Measurements from ENCODE around the gene MYOT.

The MYOT gene

DNA sequence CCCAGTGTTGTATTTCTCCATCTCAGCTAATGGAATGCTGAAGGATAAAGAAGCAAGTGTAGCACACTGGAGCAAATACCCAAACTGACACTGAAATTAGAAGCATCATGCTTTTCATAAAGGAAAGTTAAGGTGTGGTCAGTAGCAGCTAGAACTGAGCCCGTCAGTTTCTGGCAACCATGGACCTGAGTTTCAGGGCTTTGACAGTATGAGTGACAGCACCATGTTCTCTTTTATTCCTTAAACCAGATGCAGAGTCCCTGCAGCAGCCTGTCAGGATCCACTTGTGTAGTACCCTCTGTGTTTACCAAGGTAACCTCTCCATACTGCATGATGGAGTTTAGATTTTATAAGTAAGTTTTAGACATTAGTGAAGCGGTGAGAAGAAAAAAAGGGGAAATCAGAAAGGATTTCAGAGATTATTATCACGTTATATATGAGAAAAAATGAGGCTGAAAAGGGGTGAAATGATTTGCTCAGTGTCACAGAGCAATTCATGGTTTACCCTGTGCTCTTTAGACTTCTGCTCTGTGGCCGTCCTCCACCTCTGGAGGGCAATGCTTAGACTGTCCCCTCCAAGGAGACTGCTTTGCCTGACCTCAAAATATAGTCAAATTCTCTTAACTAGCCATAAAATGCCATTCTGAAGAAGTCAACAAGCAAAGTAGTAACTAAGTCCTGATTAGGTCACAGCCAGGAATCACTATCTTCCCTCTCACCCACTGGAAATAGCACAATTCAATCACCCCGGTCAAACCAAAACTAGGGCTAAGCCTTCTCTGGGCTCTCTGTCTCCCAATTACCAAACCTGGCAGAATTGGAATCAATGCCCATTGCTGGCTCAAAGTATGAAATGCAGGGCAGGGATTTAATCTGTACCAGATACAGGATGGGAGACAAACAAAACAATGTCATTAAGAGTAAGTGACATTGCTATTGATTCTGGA, 10.5 kb upstream of the MYOT start:
- Histone ChIP-seq H4K20me1 (ENCODE audit: control insufficient read depth, insufficient read depth, low read depth, low read length) (no peaks in the 10 kb centered on the region), H3K27ac (ENCODE audit: low read depth, low read length) (no peak overlapping the region), H3F3A (ENCODE audit: control insufficient read depth, insufficient read depth) (peaks cover 8% of the 10 kb centered on the region; the same call in 1 of the 2 replicates), H3K4me1 (ENCODE audit: control insufficient read depth, low read length) (peaks cover 34% of the 10 kb centered on the region), H3K4me2 (ENCODE audit: low read length) (peak overlapping the region; percentile 70), H3K36me3 (ENCODE audit: control insufficient read depth, low read length) (no peaks in the 10 kb centered on the region), H3K27me3 (ENCODE audit: control insufficient read depth, low read length) (no peaks in the 10 kb centered on the region), H3K79me2 (ENCODE audit: control insufficient read depth, low read length) (no peaks in the 10 kb centered on the region), H3K9me2 (replicated peaks; ENCODE audit: control insufficient read depth, low read length) (no peaks in the 10 kb centered on the region), H3K4me3 (ENCODE audit: low read length) (peak overlapping the region; percentile 40), H3K9me3 (ENCODE audit: control insufficient read depth, insufficient read depth, low read length) (no peaks in the 10 kb centered on the region)
- no peak for TF ChIP-seq EZH2phosphoT487 (IDR thresholded peaks at IDR 0.05; ENCODE audit: borderline replicate concordance, low read length)
- TF ChIP-seq, protein P1, sequence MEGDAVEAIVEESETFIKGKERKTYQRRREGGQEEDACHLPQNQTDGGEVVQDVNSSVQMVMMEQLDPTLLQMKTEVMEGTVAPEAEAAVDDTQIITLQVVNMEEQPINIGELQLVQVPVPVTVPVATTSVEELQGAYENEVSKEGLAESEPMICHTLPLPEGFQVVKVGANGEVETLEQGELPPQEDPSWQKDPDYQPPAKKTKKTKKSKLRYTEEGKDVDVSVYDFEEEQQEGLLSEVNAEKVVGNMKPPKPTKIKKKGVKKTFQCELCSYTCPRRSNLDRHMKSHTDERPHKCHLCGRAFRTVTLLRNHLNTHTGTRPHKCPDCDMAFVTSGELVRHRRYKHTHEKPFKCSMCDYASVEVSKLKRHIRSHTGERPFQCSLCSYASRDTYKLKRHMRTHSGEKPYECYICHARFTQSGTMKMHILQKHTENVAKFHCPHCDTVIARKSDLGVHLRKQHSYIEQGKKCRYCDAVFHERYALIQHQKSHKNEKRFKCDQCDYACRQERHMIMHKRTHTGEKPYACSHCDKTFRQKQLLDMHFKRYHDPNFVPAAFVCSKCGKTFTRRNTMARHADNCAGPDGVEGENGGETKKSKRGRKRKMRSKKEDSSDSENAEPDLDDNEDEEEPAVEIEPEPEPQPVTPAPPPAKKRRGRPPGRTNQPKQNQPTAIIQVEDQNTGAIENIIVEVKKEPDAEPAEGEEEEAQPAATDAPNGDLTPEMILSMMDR (IDR thresholded peaks at IDR 0.05; ENCODE audit: low read depth, low read length, poor library complexity, severe bottlenecking), result no peak

DNA sequence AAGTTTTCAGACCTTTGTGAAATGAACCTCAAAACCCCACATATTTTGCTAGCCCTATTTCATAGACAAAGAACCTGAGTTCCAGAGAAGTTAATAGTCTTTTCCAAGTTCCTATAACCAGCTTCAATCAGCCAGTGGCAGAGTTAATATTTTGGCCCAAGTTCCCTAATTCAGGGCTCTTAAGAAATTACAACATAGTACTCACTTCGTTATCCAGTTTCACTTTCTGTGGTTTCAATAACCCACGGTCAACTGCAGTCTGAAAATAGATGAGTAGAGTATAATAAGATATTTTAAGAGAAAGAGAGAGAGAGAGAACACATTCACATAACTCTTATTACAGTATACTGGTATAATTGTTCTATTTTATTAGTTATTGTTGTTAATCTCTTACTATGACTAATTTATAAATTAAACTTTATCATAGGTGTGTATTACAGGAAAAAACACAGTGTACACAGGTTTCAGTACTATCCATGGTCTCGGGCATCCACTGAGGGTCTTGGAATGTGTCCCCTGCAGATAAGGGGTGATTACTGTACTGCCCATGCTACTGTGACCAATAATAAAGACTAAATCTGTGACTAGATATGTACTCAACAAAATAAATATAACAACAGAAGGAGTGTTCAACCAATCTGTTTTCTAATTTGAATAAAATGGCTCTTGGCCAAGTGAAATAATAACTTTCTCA, 9.3 kb upstream of the MYOT start:
- Histone ChIP-seq H3K36me3 (ENCODE audit: control insufficient read depth, low read length) (no peaks in the 10 kb centered on the region), H3K27me3 (ENCODE audit: control insufficient read depth, low read length) (no peaks in the 10 kb centered on the region), H3K79me2 (ENCODE audit: control insufficient read depth, low read length) (no peaks in the 10 kb centered on the region), H3F3A (ENCODE audit: control insufficient read depth, insufficient read depth) (peaks cover 8% of the 10 kb centered on the region; the same call in 1 of the 2 replicates), H3K9me3 (ENCODE audit: control insufficient read depth, insufficient read depth, low read length) (no peaks in the 10 kb centered on the region), H4K20me1 (ENCODE audit: control insufficient read depth, insufficient read depth, low read depth, low read length) (no peaks in the 10 kb centered on the region), H3K27ac (ENCODE audit: low read depth, low read length) (peak overlapping the region; percentile 10; the same call in 1 of the 2 replicates), H3K4me2 (ENCODE audit: low read length) (peak overlapping the region; percentile 70), H3K4me1 (ENCODE audit: control insufficient read depth, low read length) (peaks cover 35% of the 10 kb centered on the region), H3K4me3 (ENCODE audit: low read length) (peak overlapping the region; percentile 40), H3K9me2 (replicated peaks; ENCODE audit: control insufficient read depth, low read length) (no peaks in the 10 kb centered on the region)
- TF ChIP-seq, protein P1 (IDR thresholded peaks at IDR 0.05; ENCODE audit: low read depth, low read length, poor library complexity, severe bottlenecking), result no peak
- TF ChIP-seq EZH2phosphoT487 (IDR thresholded peaks at IDR 0.05; ENCODE audit: borderline replicate concordance, low read length), result no peak

DNA sequence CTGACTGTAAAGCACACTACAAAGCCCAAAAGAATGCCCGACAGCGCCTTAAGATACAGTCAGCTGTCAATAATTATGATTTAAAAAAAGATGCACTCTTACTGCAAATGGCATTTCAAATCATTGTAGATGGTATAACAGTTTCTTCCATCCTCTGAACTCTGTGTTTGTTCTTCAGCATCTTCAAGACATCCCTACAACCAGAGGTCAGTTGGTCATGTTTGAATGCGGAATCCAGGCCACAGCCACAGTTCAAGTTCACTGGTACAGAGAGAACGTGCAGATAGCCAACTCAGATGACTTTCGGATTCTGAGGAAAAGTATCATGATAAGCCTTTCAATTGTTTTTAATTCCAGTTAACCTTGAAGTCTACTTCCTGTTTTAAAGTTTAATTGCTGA, 8.7 kb upstream of the MYOT start:
- peak overlapping the region; percentile 40 for H3K4me3 ChIP-seq (ENCODE audit: low read length)
- no peaks in the 10 kb centered on the region for H3K9me3 ChIP-seq (ENCODE audit: control insufficient read depth, insufficient read depth, low read length)
- H3K9me2 ChIP-seq (replicated peaks; ENCODE audit: control insufficient read depth, low read length), result no peaks in the 10 kb centered on the region
- peaks cover 35% of the 10 kb centered on the region for H3K4me1 ChIP-seq (ENCODE audit: control insufficient read depth, low read length)
- no peak for TF ChIP-seq EZH2phosphoT487 (IDR thresholded peaks at IDR 0.05; ENCODE audit: borderline replicate concordance, low read length)
- TF ChIP-seq, protein P1 (IDR thresholded peaks at IDR 0.05; ENCODE audit: low read depth, low read length, poor library complexity, severe bottlenecking), result no peak
- peak overlapping the region; percentile 70 for H3K4me2 ChIP-seq (ENCODE audit: low read length)
- H3F3A ChIP-seq (ENCODE audit: control insufficient read depth, insufficient read depth), result peaks cover 8% of the 10 kb centered on the region; the same call in 1 of the 2 replicates
- no peaks in the 10 kb centered on the region for H3K27me3 ChIP-seq (ENCODE audit: control insufficient read depth, low read length)
- H3K27ac ChIP-seq (ENCODE audit: low read depth, low read length), result no peak overlapping the region
- no peaks in the 10 kb centered on the region for H4K20me1 ChIP-seq (ENCODE audit: control insufficient read depth, insufficient read depth, low read depth, low read length)
- no peaks in the 10 kb centered on the region for H3K36me3 ChIP-seq (ENCODE audit: control insufficient read depth, low read length)
- H3K79me2 ChIP-seq (ENCODE audit: control insufficient read depth, low read length), result no peaks in the 10 kb centered on the region

Data from DOHH2 (cell line).